ENCODE results near the gene B3GNT2.

B3GNT2 gene

GRCh38 chr2:62163834-62164233 is 32.1 kb upstream of the B3GNT2 start:
- no peaks in the 10 kb centered on the region for H3K9me3 Mint-ChIP-seq
- H3K4me3 Mint-ChIP-seq: no peak overlapping the region
- DNase-seq: no peak
- TF ChIP-seq, protein P1, sequence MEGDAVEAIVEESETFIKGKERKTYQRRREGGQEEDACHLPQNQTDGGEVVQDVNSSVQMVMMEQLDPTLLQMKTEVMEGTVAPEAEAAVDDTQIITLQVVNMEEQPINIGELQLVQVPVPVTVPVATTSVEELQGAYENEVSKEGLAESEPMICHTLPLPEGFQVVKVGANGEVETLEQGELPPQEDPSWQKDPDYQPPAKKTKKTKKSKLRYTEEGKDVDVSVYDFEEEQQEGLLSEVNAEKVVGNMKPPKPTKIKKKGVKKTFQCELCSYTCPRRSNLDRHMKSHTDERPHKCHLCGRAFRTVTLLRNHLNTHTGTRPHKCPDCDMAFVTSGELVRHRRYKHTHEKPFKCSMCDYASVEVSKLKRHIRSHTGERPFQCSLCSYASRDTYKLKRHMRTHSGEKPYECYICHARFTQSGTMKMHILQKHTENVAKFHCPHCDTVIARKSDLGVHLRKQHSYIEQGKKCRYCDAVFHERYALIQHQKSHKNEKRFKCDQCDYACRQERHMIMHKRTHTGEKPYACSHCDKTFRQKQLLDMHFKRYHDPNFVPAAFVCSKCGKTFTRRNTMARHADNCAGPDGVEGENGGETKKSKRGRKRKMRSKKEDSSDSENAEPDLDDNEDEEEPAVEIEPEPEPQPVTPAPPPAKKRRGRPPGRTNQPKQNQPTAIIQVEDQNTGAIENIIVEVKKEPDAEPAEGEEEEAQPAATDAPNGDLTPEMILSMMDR (IDR thresholded peaks at IDR 0.05): no peak
- no peaks in the 10 kb centered on the region for H3K27me3 Mint-ChIP-seq (ENCODE audit: low read depth, poor library complexity)
- H3K4me1 Mint-ChIP-seq: peaks cover 5% of the 10 kb centered on the region
- H3K27ac Mint-ChIP-seq: no peak overlapping the region
- H3K36me3 Mint-ChIP-seq (ENCODE audit: low read depth): no peaks in the 10 kb centered on the region

DNA sequence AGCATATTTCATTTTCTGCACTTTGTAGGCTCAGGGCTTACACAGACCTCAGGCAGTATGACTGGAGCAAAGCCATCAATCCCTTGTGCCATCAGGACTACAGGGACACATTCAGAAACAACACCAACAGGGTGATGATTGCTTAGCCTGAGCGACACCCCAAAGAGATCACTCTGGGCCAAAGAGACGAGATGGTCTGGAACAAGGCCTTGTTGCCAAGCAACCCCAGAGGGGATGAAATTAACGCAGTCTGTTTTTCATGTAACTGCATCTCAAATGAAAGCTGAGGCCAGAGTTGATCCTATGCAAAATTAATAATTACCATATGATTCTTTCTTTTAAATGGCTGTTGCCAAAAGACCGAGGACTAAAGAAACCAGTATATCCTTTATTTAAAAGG is 20.2 kb upstream of the B3GNT2 start:
- no peak for DNase-seq
- H3K4me1 Mint-ChIP-seq: peaks cover 5% of the 10 kb centered on the region
- H3K4me3 Mint-ChIP-seq: no peak overlapping the region
- H3K27me3 Mint-ChIP-seq (ENCODE audit: low read depth, poor library complexity): peaks cover 4% of the 10 kb centered on the region
- H3K9me3 Mint-ChIP-seq: no peaks in the 10 kb centered on the region
- H3K36me3 Mint-ChIP-seq (ENCODE audit: low read depth): no peaks in the 10 kb centered on the region
- TF ChIP-seq, protein P1 (IDR thresholded peaks at IDR 0.05): no peak
- H3K27ac Mint-ChIP-seq: peak overlapping the region; percentile 31

DNA sequence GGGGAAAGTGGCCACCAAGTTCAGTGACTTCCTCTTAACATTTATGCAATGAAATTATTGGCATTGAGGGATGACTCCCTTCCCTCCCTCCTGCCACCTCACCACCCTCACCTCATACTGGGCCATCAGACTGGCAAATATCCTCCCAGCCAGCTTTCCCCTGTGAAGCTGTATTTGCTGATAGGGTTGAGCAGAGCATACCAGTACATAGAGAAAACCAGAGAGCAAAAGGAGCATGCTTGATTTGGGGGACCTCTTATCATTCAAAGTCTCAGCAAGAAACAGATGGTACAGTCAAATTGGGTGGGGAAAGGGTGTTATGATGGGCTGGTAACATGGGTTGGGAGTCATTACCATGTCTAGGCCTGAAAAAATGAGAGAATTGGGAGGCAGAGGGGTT is 19.1 kb upstream of the B3GNT2 start:
- H3K27me3 Mint-ChIP-seq (ENCODE audit: low read depth, poor library complexity): peaks cover 4% of the 10 kb centered on the region
- no peak for DNase-seq

DNA sequence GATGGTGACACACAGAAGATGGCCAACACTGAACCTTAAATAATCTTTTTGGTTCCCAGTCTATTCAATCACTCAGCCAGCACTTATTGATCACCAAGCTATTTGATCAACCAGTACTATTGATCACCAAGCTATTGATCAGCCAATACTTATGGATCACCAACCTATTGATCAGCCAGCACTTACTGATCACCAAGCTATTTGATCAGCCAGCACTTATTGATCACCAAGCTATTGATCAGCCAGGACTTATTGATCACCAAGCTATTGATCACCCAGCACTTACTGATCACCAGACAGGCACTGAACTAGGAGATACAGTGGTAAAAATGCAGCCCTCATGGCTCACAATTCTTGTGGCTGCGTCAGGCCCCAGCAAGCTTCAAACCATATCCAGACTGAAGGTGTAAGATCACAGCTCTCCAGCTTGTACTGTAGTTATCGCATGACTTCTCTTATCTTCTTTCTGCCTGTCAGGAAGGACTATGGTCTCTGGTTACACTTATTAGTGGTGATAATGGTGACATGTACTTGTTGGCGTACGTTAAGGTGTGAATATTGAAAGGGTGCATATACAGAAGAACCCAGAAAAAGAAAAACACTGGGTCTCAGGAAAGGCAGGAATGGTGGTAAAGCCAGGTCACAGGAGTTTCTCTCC is 18.4 kb upstream of the B3GNT2 start:
- H3K9me3 Mint-ChIP-seq: no peaks in the 10 kb centered on the region
- H3K4me3 Mint-ChIP-seq: no peak overlapping the region
- H3K27me3 Mint-ChIP-seq (ENCODE audit: low read depth, poor library complexity): peaks cover 4% of the 10 kb centered on the region
- TF ChIP-seq, protein P1 (IDR thresholded peaks at IDR 0.05): no peak
- no peak overlapping the region for H3K27ac Mint-ChIP-seq
- DNase-seq: no peak
- peaks cover 16% of the 10 kb centered on the region for H3K4me1 Mint-ChIP-seq
- no peaks in the 10 kb centered on the region for H3K36me3 Mint-ChIP-seq (ENCODE audit: low read depth)

More for the DNA sequence above, 19.1 kb upstream of the B3GNT2 start:
- TF ChIP-seq, protein P1 (IDR thresholded peaks at IDR 0.05): no peak
- Mint-ChIP-seq H3K4me3 (no peak overlapping the region), H3K4me1 (peaks cover 10% of the 10 kb centered on the region), H3K36me3 (ENCODE audit: low read depth) (no peaks in the 10 kb centered on the region), H3K9me3 (no peaks in the 10 kb centered on the region), H3K27ac (no peak overlapping the region)

- Mint-ChIP-seq H3K4me1 (peaks cover 16% of the 10 kb centered on the region), H3K27ac (no peak overlapping the region), H3K9me3 (no peaks in the 10 kb centered on the region), H3K4me3 (no peak overlapping the region), H3K36me3 (ENCODE audit: low read depth) (no peaks in the 10 kb centered on the region), H3K27me3 (ENCODE audit: low read depth, poor library complexity) (peaks cover 4% of the 10 kb centered on the region)
- TF ChIP-seq, protein P1 (IDR thresholded peaks at IDR 0.05): no peak
- DNase-seq: no peak
These were observed 17.1 kb upstream of the B3GNT2 start for GRCh38 chr2:62178741-62179271.

- Mint-ChIP-seq H3K27me3 (ENCODE audit: low read depth, poor library complexity) (peaks cover 4% of the 10 kb centered on the region), H3K27ac (no peak overlapping the region), H3K36me3 (ENCODE audit: low read depth) (no peaks in the 10 kb centered on the region), H3K9me3 (no peaks in the 10 kb centered on the region), H3K4me3 (no peak overlapping the region), H3K4me1 (peaks cover 11% of the 10 kb centered on the region)
- DNase-seq: no peak
- TF ChIP-seq, protein P1 (IDR thresholded peaks at IDR 0.05): no peak
These were observed 14.9 kb upstream of the B3GNT2 start for GRCh38 chr2:62180975-62181374.

Measured in nephron progenitor cell (in vitro differentiated cells).